Testis (tissue), 2 donors: ENCODE data around the gene ZNF521.

Experiments used
- POLR2A ChIP-seq: fragments of 450-650 bp; IDR thresholded peaks from one replicate; pipeline ENCODE4 v1.6.1; 2017; ENCODE audit warnings: antibody characterized with exemption, mild to moderate bottlenecking, moderate library complexity
- TF ChIP-seq, protein P1 (sequence below), 3 experiments: fragments of 450-650 bp in 2 of 3; fragments of 200-600 bp in 1 of 3; sonication (generic) in 1 of 3; IDR thresholded peaks; one replicate each; pipeline ENCODE4 v1.5.1; 2016 to 2019; ENCODE audit warnings: antibody characterized with exemption in 3 of 3, mild to moderate bottlenecking in 2 of 3, moderate library complexity in 1 of 3

DNA sequence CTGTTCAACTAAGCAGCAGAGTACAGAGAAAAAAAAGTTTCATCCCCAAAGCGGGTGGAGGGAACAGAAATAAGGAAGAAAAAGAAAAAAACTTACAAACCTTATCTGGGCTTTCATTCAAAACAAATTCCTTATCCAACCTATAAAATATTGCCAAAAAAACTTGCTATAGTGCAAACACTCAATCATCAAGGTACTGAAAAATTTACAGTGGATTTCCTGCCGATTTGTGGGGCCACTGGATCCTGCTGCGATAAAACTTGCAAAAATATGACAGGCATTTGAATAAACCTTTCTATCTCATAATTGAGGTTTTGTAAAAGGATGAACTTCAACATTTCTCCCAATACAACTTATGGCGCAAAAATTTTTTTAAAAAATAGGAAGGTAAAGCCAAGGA lies 77.0 kb downstream of the ZNF521 start:
- TF ChIP-seq, protein P1, sequence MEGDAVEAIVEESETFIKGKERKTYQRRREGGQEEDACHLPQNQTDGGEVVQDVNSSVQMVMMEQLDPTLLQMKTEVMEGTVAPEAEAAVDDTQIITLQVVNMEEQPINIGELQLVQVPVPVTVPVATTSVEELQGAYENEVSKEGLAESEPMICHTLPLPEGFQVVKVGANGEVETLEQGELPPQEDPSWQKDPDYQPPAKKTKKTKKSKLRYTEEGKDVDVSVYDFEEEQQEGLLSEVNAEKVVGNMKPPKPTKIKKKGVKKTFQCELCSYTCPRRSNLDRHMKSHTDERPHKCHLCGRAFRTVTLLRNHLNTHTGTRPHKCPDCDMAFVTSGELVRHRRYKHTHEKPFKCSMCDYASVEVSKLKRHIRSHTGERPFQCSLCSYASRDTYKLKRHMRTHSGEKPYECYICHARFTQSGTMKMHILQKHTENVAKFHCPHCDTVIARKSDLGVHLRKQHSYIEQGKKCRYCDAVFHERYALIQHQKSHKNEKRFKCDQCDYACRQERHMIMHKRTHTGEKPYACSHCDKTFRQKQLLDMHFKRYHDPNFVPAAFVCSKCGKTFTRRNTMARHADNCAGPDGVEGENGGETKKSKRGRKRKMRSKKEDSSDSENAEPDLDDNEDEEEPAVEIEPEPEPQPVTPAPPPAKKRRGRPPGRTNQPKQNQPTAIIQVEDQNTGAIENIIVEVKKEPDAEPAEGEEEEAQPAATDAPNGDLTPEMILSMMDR (IDR thresholded peaks at IDR 0.05), result no peak
- TF ChIP-seq POLR2A, result no peak
